Neuronal stem cell (in vitro differentiated cells): ENCODE measurements around the gene BMP8A.
"Not testable (repeated sequence)": the region's sequence is repeated elsewhere in the genome, so short reads cannot be mapped to it uniquely, and the experiment has no call there.

Source experiments
- DNase-seq: peaks from one replicate; pipeline ENCODE4 v3.0.0-alpha.2; 2013; ENCODE audit warnings: low spot score
- H2AFZ ChIP-seq: one replicate; pipeline ENCODE4 v1.6.1; 2013; ENCODE audit warnings: mild to moderate bottlenecking, low read length, inconsistent platforms
- H2AK5ac ChIP-seq: 2 replicates; pipeline ENCODE4 v1.6.1; 2013; ENCODE audit warnings: low read depth, mild to moderate bottlenecking, inconsistent platforms, low read length, moderate library complexity, mixed read lengths
- H2BK120ac ChIP-seq: 2 replicates; pipeline ENCODE4 v1.6.1; 2013; ENCODE audit warnings: low read depth, mild to moderate bottlenecking, inconsistent platforms, low read length, moderate library complexity, mixed read lengths
- H2BK12ac ChIP-seq: one replicate; pipeline ENCODE4 v1.6.1; 2013; ENCODE audit warnings: low read length, inconsistent platforms
- H2BK15ac ChIP-seq: 2 replicates; pipeline ENCODE4 v1.6.1; 2013; ENCODE audit warnings: mild to moderate bottlenecking, low read length, inconsistent platforms, mixed read lengths
- H2BK5ac ChIP-seq: one replicate; pipeline ENCODE4 v1.6.1; 2013; ENCODE audit warnings: inconsistent platforms, mild to moderate bottlenecking, low read length, moderate library complexity
- H3K14ac ChIP-seq: one replicate; pipeline ENCODE4 v1.6.1; 2013; ENCODE audit warnings: low read length, inconsistent platforms
- H3K18ac ChIP-seq: 2 replicates; pipeline ENCODE4 v1.6.1; 2013; ENCODE audit warnings: low read length, inconsistent platforms
- H3K23ac ChIP-seq: 2 replicates; pipeline ENCODE4 v1.6.1; 2013; ENCODE audit warnings: low read depth, mild to moderate bottlenecking, mixed read lengths, low read length, inconsistent platforms; ENCODE audit not compliant: poor library complexity
- H3K27ac ChIP-seq: replicated peaks from 3 replicates; pipeline ENCODE4 v1.5.1; 2013; ENCODE audit warnings: low read length, inconsistent platforms
- H3K27me3 ChIP-seq, 3 experiments: 2 replicates each; pipeline ENCODE4 v1.6.1; 2013; ENCODE audit warnings: low read length in 3 of 3, mild to moderate bottlenecking in 2 of 3, inconsistent platforms in 1 of 3, low read depth in 1 of 3, mixed read lengths in 1 of 3, moderate library complexity in 1 of 3; ENCODE audit not compliant: control insufficient read depth in 3 of 3, insufficient read depth in 3 of 3
- H3K36me3 ChIP-seq, 2 donors: replicated peaks in 1 of 2; 2 replicates each; pipeline ENCODE4 v1.6.1; 2013; ENCODE audit warnings: low read length in 2 of 2; ENCODE audit not compliant: control insufficient read depth in 2 of 2, insufficient read depth in 2 of 2
- H3K4ac ChIP-seq: 2 replicates; pipeline ENCODE4 v1.6.1; 2013; ENCODE audit warnings: inconsistent platforms, mild to moderate bottlenecking, low read length, moderate library complexity
- H3K4me1 ChIP-seq, 2 donors: 1 replicate in 1 of 2; 2 replicates in 1 of 2; pipeline ENCODE4 v1.6.1; 2013; ENCODE audit warnings: low read length in 2 of 2, low read depth in 1 of 2; ENCODE audit not compliant: control insufficient read depth in 2 of 2, insufficient read depth in 1 of 2
- H3K4me2 ChIP-seq: one replicate; pipeline ENCODE4 v1.6.1; 2013; ENCODE audit warnings: mild to moderate bottlenecking, low read length, inconsistent platforms; ENCODE audit not compliant: insufficient read depth, poor library complexity, severe bottlenecking
- H3K4me3 ChIP-seq, 2 donors: 2 replicates each; pipeline ENCODE4 v1.5.1; 2013; ENCODE audit warnings: low read length in 2 of 2, mild to moderate bottlenecking in 2 of 2, inconsistent platforms in 1 of 2, moderate library complexity in 1 of 2
- H3K79me1 ChIP-seq: one replicate; pipeline ENCODE4 v1.6.1; 2013; ENCODE audit warnings: low read depth, mild to moderate bottlenecking, inconsistent platforms, low read length, moderate library complexity
- H3K9ac ChIP-seq: one replicate; pipeline ENCODE4 v1.6.1; 2013; ENCODE audit warnings: mild to moderate bottlenecking, low read depth, low read length, inconsistent platforms; ENCODE audit not compliant: poor library complexity
- H3K9me3 ChIP-seq, 2 donors: replicated peaks in 1 of 2; 2 replicates each; pipeline versions ENCODE3 to v1.6.1; 2013; ENCODE audit warnings: low read length in 2 of 2, mild to moderate bottlenecking in 2 of 2, inconsistent platforms in 1 of 2, low read depth in 1 of 2, mixed read lengths in 1 of 2, moderate library complexity in 1 of 2; ENCODE audit not compliant: control insufficient read depth in 2 of 2, insufficient read depth in 1 of 2
- H4K8ac ChIP-seq: one replicate; pipeline ENCODE4 v1.6.1; 2013; ENCODE audit warnings: low read depth, mild to moderate bottlenecking, inconsistent platforms, low read length, moderate library complexity
- H4K91ac ChIP-seq: one replicate; pipeline ENCODE4 v1.6.1; 2013; ENCODE audit warnings: low read length, low read depth, mild to moderate bottlenecking, inconsistent platforms; ENCODE audit not compliant: poor library complexity
- WGBS, 2 donors: extraction: QIAGEN DNeasy Blood & Tissue Kit; methylation state at CpG; one replicate each; pipeline ENCODE4 v1.1.7; 2013; ENCODE audit warnings: missing lambda C conversion rate in 2 of 2, mixed read lengths in 1 of 2; ENCODE audit not compliant: insufficient read length in 2 of 2, insufficient replicate concordance in 1 of 2; ENCODE audit errors: extremely low coverage in 2 of 2; 5-methylcytosine and 5-hydroxymethylcytosine counted together

BMP8A gene

DNA sequence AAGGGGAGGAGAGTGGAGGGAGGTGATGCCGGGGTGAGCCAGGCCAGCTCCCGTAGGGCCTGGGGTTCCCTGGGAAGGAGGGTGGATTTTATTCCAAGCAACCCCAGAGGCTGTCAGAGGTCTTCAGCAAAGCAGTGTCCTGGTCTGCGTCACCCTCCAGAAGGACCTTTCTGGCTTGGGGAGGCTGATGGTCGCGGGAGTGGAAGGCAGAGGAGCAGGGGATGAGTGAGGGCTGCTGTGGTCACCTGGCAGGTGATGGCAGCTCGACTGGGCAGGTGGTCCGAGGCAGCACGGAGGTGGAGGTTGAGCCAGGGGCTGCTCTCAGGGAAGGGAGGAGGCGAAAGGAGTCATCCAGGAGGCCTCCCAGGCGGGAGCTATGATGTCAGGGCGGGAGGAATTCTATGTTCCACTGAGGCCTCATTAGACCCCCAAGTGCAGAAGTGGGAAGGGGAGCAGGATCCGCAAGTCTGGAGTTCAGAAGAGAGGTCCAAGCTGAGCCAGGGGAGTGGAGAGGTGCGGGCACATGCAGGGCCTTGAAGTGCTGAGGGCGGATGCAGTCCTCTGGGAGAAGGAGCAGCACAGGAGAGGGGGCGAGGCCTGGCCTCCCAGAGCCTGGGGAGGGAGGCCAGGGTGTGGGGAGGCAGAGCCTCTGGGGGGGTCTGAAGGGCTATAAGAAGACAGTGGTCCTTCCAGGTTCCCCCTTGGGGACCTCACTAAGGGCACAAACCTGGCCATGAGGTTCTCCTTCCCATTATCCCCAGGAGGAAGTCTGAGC, 33.3 kb downstream of the BMP8A start:
- Histone ChIP-seq H2BK120ac (no peak overlapping the region), H3K9ac (no peak overlapping the region), H3K18ac (peak overlapping the region; percentile 28), H3K4ac (no peak overlapping the region), H2AFZ (no peak overlapping the region), H3K36me3 (peaks cover 8 to 31% of the 10 kb centered on the region in 2 donors), H3K23ac (no peak overlapping the region), H3K4me3 (no peak overlapping the region), H3K9me3 (no peaks in the 10 kb centered on the region), H4K8ac (peak overlapping the region; percentile 17), H3K4me1 (no peaks in the 10 kb centered on the region), H4K91ac (no peak overlapping the region), H3K27me3 (no peaks in the 10 kb centered on the region), H3K79me1 (peaks cover 2% of the 10 kb centered on the region), H3K14ac (no peak overlapping the region), H3K27ac (no peak overlapping the region), H3K4me2 (no peak overlapping the region), H2BK5ac (peak overlapping the region; percentile 66), H2BK12ac (no peak overlapping the region), H2AK5ac (no peak overlapping the region), H2BK15ac (no peak overlapping the region)
- no CpG with 5 or more reads among the region's 15 CpGs for WGBS, 2 donors
- no peak for DNase-seq

DNA sequence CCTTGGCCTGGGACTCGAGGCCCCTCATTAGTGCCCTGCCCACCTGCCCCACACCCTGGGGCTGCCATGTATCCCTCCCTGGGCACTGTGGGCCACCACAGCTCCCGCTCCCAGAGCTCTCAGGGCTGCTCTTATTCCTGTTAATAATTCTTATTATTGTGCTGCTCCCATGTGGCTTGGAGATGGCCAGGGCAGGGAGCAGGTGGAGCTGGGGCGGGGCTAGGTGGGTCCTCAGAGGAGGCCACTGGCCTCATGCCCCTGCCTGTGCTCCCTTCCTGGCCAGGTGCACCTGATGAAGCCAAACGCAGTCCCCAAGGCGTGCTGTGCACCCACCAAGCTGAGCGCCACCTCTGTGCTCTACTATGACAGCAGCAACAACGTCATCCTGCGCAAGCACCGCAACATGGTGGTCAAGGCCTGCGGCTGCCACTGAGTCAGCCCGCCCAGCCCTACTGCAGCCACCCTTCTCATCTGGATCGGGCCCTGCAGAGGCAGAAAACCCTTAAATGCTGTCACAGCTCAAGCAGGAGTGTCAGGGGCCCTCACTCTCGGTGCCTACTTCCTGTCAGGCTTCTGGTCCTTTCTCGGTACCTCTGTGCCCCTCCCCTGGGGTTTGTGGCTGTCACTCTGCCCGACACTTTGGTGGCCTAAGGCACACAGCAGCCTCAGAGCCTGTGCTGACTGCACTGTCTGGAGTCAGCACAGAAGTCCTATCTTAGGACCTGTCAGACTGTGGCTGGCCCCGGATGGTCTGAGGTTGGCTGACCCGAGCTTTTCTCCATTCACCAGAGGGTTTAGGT, 34.1 kb downstream of the BMP8A start:
- no peak overlapping the region for H3K4me2 ChIP-seq
- H3K27ac ChIP-seq: no peak overlapping the region
- no peak overlapping the region for H2AK5ac ChIP-seq
- no peak overlapping the region for H2AFZ ChIP-seq
- H3K14ac ChIP-seq: no peak overlapping the region
- H3K27me3 ChIP-seq: no peaks in the 10 kb centered on the region
- peaks cover 2% of the 10 kb centered on the region for H3K79me1 ChIP-seq
- peaks cover 12 to 37% of the 10 kb centered on the region in 2 donors for H3K36me3 ChIP-seq
- DNase-seq: no peak
- no peak overlapping the region for H3K4ac ChIP-seq
- H2BK120ac ChIP-seq: no peak overlapping the region
- H2BK15ac ChIP-seq: no peak overlapping the region
- no peaks in the 10 kb centered on the region for H3K4me1 ChIP-seq
- WGBS, 2 donors: no CpG with 5 or more reads among the region's 17 CpGs
- no peak overlapping the region for H2BK5ac ChIP-seq
- H3K4me3 ChIP-seq: no peak overlapping the region
- no peak overlapping the region for H3K18ac ChIP-seq
- no peak overlapping the region for H2BK12ac ChIP-seq
- H4K91ac ChIP-seq: no peak overlapping the region
- H3K9me3 ChIP-seq: no peaks in the 10 kb centered on the region
- H4K8ac ChIP-seq: no peak overlapping the region
- H3K23ac ChIP-seq: no peak overlapping the region
- no peak overlapping the region for H3K9ac ChIP-seq

DNA sequence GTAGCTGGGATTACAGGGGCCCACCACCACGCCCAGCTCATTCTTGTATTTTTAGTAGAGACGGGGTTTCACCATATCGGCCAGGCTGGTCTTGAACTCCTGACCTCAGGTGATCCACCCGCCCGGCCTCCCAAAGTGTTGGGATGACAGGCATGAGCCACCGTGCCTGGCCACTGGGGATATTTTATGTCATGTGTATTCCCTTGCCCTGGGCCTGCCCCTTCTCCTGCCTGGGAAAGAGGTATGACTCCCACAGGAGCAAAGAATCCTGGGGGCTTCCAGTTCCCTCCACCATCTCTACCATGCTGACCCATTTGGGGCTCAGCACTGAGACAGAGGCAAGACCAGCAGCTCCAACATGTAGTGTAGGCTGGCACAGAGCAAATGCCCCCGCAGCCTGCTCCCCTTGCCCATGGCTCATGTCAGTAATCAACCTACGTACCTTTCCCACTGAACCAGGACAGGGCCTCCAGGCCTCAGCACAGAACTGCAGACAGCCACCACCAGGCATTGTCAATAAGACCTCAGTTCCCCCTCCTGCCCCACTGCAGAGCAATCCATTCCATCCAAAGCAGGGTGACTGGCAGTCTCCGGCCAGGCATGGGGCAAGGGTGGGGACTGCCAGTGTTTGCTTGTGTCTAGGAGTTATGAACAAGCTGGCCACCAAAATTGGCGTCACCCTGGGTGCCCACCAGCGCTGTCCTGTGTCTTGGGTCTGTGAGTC, 35.2 kb downstream of the BMP8A start:
- H4K91ac ChIP-seq: no peak overlapping the region
- H3K4ac ChIP-seq: no peak overlapping the region
- H2BK120ac ChIP-seq: no peak overlapping the region
- H3K9me3 ChIP-seq: no peaks in the 10 kb centered on the region
- H3K18ac ChIP-seq: no peak overlapping the region
- H3K23ac ChIP-seq: no peak overlapping the region
- H4K8ac ChIP-seq: no peak overlapping the region
- no peak overlapping the region for H3K27ac ChIP-seq
- no peak overlapping the region for H2BK5ac ChIP-seq
- peaks cover 2% of the 10 kb centered on the region for H3K79me1 ChIP-seq
- no peak overlapping the region for H2AFZ ChIP-seq
- H2BK15ac ChIP-seq: no peak overlapping the region
- DNase-seq: no peak
- peaks cover 15 to 46% of the 10 kb centered on the region in 2 donors for H3K36me3 ChIP-seq
- no peak overlapping the region for H2BK12ac ChIP-seq
- no peak overlapping the region for H3K14ac ChIP-seq
- no peaks in the 10 kb centered on the region for H3K27me3 ChIP-seq
- H3K9ac ChIP-seq: no peak overlapping the region
- H2AK5ac ChIP-seq: no peak overlapping the region
- H3K4me3 ChIP-seq: no peak overlapping the region
- no peak overlapping the region for H3K4me2 ChIP-seq
- WGBS, 2 donors: no CpG with 5 or more reads among the region's 11 CpGs
- no peaks in the 10 kb centered on the region for H3K4me1 ChIP-seq

DNA sequence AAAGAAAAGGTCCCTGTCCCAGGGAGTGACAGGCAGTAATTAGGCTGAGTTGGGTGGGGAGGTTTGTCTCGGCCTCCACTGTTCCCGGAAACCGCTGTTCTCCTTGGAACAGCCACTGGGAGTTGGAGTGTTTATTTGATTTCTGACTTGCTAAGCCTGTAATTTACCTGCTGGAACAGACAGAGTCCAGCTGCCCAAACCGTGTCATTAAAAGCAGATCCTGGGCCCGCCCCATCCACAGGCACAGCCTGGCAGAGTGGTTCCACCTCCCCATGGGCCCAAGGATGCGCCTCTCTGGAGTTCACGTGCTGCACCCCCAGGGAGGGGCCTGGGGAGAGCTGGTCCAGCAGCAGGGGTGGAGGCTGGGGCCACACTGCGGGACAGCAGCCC, 35.7 kb downstream of the BMP8A start:
- not testable (repeated sequence) for H3K4ac ChIP-seq, H2BK12ac ChIP-seq, H3K4me3 ChIP-seq, H3K14ac ChIP-seq, H3K4me2 ChIP-seq, H4K8ac ChIP-seq, H3K4me1 ChIP-seq, H2AFZ ChIP-seq, H3K27ac ChIP-seq, DNase-seq, H3K79me1 ChIP-seq, H3K23ac ChIP-seq, H2BK15ac ChIP-seq, H3K27me3 ChIP-seq, H2BK120ac ChIP-seq, H2BK5ac ChIP-seq, H4K91ac ChIP-seq, H2AK5ac ChIP-seq, H3K9me3 ChIP-seq, H3K9ac ChIP-seq, H3K18ac ChIP-seq
- peaks cover 15 to 52% of the 10 kb centered on the region in 2 donors for H3K36me3 ChIP-seq
- WGBS, 2 donors: no CpG with 5 or more reads among the region's 8 CpGs
